HG02943 (cell line): ENCODE measurements around the gene MRPL44.
A peak's percentile ranks its signal among the peaks of the same experiment; 100 is the strongest.

ENCODE experiments used
- ATAC-seq: cut with Tn5 transposase; IDR thresholded peaks from one replicate; pipeline ENCODE4 v1.9.1; 2021; ENCODE audit warnings: mild to moderate bottlenecking, low read depth, moderate library complexity; ENCODE audit not compliant: unreplicated experiment

The MRPL44 gene

DNA sequence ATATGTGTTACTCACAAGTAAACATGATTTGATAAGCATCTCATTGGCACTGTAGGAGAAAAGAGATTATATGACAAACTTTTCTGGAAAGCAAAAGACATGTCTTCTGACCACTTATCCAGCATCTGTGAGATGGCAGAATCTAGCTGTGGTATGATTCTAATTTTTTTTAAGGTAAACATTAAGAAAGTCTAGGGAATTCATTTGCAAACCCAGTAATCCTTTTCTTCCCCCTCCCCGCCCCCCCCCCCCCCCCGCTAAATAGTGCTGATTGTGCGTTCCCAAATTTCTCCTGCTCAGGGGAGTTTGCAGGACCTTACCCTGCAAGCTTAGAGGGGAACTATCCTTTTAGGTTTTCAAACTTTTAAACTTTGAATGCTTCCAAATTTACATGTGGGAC, 12.1 kb downstream of the MRPL44 start:
- no peak for ATAC-seq

DNA sequence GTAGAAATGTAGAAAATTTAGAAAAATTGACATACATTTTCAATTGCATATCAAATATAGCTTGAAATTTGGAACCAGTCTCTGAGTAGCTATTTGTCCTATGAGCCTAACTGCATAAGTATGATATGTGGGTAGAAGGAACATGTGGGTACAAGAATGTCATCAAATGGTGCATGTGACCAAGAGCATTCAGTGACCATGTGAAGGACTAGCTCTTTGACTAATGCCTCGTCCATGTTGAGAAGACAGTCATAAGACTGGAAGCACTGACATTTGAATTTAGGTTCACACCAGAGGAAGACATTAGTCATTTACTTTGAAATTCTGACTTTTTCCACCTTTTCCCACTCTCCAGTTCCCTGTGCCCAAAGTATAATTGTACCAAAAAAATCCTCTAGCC, 12.6 kb downstream of the MRPL44 start:
- no peak for ATAC-seq

DNA sequence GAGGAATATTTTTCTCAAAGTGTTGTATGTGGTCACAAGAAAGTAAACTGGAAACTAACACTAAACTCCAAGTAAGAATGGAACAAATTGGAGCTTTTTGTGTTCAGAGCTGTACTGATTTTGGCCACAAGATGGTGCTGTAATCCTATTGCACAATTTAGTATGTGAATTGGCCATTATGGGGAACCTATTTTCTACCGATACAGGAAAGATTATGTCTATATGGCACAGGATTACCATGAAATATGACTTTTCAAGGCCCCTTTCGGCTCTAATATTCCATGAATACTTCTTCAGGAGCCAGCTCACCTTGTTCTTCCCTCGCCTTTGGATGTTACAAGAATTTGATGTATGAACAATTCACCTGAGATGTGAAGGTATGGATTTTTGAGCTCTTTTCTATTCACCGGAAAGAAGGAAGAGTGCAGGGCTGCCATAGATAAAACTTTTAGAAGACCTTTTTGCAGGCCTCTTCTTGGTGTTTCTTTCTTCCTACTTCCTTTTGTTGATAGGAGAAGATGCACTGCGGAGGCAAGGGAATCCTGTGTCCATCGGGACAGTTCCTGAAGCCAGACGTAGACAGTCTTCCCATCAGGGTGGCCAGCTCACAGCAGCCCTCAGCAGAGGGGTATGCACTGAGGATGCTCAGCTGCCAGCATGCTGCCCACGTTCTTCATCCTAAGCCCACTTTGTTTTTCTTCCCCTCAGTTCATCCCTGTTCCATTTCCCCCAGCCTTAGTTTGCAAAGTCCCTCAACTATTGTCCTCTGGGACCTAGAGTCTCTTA, 13.3 kb downstream of the MRPL44 start:
- no peak for ATAC-seq

DNA sequence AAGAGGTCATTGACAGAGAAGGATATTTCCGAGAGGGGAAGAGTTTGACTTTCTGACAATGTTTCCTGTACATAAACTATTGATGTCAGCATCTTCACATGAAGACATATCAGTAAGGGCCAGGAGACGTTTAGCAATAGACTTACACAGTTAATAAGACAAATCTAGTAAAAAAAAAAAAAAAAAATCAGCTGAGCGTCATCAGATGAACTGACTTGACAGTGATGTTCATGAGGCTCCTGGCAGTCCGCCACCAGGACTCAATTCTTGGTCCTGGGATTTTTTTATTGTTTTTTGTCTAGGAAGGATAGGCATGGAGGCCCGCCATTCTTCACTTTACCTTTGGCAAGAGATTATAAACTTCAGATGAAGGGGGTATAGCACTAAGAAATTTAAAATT, 14.5 kb downstream of the MRPL44 start:
- ATAC-seq = no peak

DNA sequence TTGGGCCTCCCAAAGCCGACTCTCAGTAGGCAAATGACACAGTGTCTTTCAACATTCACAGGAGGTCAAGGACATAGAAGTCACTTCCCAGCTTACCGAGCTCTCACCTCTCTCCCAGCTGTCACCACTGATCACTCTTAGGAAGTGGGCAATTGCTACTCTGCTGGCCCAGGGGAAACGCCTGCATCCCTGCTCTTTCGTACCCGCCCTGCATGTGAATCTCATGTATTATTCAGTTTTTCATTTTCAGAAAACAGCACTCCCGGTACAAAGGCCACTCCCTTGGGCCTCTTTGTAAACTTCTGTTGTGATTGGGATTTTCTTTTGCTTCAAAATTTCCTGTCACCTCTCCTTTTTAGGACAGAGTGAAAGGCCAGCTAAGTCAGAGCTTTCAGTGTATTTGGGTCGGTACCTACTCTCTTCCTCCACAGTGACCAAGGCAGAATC, 15.4 kb downstream of the MRPL44 start:
- ATAC-seq = no peak

DNA sequence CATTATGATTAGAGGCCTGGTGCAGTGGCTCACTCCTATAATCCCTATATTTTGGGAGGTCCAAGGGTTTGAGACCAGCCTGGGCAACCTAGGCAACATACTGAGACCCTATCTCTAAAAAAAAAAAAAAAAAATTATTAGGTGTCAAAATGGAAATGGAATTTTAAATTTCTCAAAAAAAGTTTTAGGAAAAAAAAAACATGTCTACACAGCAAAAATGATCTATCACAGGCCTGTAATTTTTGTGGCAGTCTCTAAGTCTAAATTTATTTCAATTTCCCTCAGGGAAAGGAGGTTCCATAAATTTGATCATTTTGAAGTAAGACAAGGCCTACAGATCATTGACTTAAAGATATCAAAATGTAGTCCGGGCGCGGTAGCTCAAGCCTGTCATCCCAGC, 16.3 kb downstream of the MRPL44 start:
- no peak for ATAC-seq

DNA sequence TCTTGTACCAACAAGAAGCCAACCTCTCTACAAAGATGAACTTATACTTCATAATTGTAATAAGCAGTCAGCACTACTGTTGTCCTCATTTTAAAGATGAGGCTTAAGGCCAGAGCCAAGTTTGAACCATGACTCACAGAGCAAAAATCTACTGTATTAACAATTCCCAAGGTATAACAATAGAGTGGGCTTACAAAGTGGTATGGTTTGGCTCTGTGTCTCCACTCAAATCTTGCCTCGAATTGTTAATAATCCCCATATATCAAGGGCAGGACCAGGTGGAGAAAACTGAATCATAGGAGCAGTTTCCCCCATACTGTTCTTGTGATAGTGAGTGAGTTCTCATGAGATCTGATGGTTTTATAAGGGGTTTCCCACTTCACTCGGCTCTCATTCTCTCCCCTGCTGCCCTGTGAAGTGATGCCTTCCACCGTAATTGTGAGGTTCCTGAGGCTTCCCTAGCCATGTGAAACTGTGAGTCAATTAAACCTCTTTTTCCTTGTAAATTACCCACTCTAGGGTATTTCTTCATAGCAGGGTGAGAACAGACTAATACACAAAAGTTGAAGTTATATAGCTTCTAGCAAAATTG, 19.5 kb downstream of the MRPL44 start:
- no peak for ATAC-seq

DNA sequence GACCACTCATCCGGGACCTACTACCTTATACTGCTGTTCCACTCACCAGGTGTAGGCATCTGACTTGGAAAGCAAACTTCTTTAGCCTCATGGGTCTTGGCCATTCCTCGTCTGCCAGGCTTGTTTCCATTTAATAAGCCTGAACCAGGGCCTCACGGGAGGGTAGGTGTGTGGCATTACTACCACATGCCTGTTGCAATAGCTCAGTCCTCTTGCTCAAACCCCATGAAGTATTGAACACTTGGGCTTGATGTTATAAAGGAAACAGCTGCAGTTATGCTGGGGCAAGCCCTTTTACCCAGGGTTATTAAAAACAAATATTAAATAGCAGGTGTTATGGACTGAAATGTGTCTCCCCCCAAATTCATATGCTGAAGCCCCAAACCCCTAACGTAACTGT, 21.2 kb downstream of the MRPL44 start:
- ATAC-seq = no peak

DNA sequence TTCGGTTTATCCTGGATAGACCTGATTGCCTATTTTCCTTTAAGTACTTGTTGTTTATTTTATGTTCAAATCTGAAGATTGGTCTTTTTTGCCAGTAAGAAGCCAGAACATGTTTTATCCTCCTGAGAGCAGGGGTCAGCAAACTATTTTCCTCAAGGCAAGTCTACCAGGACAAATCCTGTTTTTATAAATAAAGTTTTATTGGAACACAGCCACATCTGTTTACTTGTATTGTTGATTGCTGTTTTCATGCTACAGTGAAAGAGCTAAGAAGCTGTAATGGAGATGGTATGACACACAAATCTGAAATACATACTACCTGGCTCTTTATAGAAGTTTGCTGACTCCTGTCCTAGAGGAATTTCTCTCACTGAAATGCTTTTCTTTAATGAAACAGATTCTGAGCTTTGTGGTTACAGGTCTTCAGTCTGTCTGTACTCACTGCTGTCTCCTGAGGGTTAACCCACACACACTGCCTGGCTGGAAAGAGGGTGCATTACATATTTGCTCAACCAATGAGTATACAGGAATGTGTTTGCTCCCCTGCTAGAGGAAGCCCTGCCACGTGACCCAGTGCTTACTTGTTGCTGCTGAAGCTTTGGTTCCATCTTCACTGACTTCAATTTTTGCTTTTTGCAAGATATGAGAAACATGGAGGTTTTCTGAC, 22.6 kb downstream of the MRPL44 start:
- no peak for ATAC-seq

DNA sequence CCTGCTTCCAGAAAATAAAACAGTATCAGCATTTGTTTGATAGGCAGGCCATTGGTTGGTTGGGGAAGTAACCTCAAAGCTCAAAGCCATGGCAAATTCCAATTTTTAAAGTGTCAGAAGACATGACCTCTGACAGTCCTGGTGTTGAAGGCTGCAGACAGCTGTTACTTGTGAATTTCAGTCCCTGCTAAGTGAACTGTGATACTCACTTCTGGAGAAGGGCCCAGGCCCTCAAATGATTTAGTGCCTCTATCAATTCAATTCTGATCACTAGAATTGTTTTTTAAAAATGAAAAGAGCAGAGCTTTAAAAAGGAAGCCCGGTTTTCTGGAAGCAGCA, 23.1 kb downstream of the MRPL44 start:
- no peak for ATAC-seq

DNA sequence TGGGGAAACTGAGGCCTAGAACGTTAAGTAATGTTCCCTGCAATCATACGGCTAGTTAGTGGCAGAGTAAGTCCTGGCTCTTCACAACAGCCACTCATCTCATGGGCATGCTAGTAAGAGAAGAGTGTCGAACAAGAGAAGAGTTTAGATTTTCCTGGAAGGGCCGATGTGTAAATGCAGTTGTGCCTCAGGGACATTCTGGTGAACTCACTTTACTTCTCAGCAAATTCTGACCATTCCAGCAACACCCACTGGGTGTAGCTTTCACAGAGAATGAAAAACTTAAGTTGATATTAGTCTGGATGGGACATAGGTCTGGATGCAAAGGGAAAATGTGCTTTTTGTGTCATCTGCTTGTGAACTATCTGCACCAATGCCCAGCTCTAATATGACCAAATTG, 23.5 kb downstream of the MRPL44 start:
- no peak for ATAC-seq

DNA sequence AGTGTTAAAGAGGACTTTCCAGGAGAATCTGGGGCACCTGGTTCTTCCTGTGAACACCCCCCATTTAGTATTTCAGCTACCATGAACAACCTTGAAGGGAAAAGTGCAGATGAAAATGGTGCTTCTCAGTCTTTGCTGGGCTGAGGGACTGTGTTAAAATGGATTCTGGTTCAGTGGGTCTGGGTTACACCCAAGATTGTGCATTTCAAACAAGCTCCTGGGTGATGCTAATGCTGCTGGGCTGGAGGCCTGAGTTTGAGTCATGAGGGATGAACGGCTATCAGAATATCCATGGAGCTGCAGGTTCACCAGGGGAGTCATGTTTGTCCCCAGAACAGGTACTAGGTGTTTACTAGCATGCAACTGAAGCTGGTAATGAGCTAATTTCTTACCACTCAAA, 24.0 kb downstream of the MRPL44 start:
- ATAC-seq = no peak

DNA sequence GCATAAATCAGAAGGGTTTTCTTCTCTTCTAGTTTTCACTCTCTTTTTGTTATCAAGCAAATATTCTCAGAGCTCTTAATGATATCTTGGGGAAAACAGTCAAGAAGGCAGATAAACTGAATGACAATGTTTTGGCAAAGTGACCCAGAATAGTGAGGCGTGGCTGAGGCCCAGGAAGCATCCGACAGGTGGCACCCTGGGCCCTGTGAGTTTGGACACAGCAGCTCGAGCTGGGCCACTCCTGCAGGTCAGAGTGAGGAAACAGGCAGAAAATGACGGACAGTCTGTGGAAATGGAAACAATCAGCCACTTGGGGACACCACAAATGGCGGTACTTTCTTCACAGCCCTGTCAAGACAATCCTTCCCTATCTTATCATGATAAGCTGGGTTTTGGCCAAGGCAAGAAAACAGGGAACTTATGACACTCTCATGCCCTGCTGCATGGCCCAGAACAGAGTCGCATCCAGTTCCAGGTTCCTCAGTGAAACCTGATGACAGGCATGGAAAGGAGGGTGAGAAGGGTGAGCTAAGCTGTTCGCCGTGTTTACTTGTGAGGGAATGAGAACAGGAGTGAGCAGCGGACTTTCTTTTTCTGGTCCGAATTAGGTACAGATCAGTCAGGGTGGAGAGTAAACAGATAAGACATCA, 32.1 kb downstream of the MRPL44 start:
- ATAC-seq = no peak

DNA sequence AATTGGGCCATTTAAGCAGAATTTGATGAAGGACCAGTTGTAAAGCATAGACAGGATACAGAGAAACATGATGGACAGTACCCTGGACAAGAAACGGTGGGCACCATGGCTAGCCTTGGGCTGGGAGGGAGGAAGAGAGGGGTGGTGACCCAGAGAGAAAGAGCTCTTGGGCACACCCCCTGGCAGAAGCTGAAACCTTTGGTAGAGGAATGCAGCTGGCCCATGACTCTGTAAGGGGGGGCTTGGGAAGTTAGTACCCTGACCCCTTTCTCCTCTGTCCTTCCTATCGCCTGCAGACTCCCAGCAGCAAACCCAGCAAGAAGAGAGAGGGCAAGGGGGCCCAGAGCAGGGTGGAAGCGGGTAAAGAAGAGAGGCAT, 32.6 kb downstream of the MRPL44 start:
- ATAC-seq = no peak

DNA sequence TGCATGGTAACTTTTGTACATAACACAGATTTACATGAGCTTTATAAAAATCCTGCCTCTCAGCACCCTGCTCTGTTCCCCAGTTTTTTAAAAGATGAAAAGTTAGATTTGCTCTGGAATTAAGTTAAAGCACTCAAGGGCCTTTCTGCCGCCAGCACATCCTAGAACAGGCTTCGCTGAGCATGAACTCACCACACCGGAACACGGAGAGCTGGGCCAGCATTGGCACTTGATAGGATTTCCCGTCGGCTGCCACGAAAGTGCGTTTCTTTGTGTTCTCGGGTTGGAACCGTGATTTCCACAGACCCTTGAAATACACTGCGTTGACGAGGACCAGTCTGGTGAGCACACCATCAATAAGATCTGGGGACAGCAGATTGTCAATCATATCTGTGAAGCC, 34.3 kb downstream of the MRPL44 start:
- no peak for ATAC-seq

DNA sequence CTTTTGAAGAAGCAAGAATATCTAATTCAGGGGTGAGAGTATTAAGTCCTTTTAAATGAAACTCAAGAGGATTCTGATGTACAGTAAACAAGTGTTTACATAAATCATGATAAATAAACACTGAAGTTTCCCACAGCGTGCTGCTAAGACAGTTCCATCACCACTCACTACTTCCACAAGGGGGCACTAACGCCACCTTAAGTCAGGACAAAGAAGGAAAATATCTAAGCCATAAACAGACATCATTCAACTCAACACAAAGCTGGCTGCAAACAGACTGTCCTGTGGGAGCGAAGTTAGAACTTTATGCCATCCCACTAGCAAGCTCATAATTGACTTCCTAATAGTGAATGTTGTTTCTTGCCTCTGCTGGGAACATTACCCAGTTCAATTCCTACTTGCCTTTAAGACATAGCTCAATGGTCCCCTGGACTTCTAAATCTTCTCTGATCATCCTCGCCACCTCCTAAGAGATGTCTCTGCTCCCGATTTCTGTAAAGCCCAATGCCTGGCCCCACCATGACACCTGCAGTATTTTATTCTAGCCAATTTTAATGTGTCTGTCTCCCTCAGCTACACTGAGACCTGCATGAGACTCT, 36.5 kb downstream of the MRPL44 start:
- peak; percentile 55 for ATAC-seq

DNA sequence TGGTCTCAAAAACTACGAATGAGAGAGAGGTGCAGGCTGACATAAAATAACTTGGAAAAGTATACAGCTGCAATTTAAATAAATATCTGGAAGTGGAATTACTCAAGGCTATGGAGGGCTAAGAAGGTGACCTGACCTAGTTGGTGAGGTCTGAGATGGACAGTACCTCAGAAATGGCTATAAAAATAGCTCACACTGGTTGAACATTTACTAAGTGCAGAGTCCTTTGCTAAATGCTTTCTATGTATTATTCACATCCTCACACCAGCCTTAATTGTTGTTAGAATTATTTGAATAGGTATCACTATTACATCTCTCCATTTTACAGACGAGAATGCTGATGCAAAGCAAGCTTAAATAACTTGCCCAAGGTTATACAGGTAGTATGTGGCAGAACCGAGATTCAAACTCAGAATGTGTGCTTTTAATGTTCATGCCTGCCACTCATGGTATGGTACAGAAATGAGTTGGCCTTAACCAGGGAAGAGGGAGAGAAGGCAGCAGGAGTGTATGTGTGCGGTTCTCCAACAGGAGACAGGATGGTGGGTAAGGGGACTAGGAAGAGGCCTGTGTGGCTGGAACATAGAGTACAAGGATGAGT, 37.4 kb downstream of the MRPL44 start:
- ATAC-seq = no peak

DNA sequence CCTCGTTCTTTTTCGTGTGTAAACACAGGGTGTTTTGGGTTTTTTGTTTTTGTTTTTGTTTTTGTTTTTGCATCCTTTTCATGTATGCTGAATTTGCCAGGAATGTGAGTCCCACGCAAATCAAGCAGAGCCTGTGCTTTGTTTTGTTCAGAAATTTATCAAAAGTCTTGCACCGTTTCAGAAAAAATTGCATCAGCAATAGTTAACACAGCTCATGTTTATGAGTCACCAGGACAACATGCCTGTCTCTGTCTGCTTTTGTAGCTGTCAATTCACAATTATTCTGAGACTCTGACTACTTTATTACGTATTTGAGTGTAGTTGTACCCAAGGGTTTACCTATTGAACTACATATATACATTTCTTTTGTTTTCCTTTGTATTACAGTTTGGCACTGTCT, 38.3 kb downstream of the MRPL44 start:
- ATAC-seq = no peak

DNA sequence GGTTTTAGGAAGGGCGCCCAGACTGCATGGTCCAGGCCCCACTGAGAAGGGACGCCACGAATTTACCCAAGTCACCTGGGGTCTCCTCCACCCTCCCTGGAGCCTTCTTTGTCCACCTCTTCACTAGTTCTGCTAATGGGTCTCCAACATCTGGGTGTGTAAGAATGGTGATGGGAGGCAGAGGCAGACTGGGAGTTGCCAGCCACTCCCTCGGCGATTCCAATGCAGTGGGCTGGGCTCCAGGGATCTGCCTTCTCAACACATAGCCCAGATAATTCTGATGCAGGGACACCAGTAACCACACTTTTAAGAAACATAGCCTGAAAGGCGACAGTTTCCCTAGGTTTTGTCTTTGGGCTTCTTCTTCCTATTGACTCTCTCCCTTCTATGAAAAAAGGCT, 39.1 kb downstream of the MRPL44 start:
- ATAC-seq = no peak

DNA sequence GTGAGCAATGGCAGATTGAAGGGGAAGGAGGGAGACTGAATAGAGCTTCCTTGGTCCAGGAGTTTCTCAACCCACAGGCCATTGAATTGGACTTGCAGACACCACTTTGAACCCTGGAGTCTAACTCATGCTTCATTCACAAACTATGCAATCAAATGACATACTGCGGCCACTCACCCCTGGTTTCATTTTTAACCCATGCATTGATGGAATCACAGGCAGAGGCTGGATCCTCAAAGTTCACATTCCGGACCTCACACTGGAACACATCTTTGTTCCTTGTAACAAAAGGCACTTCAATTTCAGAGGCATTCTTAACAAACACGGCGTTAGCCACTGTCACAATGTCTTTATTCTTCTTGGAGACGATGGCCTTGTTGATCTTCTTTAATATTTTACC, 40.7 kb downstream of the MRPL44 start:
- no peak for ATAC-seq

DNA sequence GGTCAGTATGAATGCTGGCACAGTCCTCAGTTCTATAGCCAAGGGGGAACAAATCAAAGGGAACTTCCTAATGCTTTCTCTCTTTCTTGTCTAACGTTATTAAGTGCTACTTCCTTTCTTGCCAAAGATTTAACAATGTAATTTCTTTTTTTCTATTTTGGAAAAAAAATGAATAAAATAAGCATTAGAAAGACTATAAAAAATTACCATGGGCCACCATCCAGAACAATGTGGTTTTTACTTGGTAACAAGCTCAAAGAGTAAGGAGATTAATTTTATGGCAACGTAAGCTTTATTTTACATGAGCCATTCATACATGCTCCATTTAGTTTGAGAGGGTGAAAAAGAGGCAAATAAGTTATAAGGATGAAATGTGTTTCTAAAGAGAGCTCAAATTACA, 41.7 kb downstream of the MRPL44 start:
- no peak for ATAC-seq
